ENCODE data around the gene LPAR6.

LPAR6 gene

DNA sequence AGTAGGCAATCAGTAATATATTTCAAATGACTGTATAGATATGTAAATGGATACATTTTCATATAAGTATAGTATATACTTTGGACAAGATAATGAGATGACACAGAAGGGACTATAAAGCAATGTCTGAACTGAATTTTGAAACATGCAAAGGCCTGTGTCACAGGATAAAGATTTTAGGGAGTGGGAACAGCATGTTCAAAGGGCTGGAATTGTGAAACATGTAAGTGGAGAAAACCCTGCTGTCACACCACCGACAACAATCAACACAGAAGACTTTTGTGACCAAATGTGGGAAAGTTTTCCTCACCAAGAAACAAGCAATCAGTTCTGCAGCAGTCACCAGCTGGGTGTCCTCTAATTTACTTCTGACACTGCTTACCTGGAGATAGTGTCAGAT, 42.9 kb downstream of the LPAR6 start:
- no peak for DNase-seq (ENCODE audit: low spot score)

All from LoVo (cell line).